GM13977 (cell line): ENCODE measurements around the gene MGMT.

ENCODE experiments used
- DNase-seq: peaks from one replicate; pipeline ENCODE4 v3.0.0; 2012; ENCODE audit warnings: low spot score
- in situ Hi-C: fragments of 300-500 bp; cut with MboI; formaldehyde crosslinking; loops from one replicate; pipeline ENCODE4 v1.12.0; 2022; ENCODE audit warnings: low sequenced_read_pairs, low pct_unique_long_range_greater_than_20kb, mixed read lengths, inconsistent platforms; ENCODE audit not compliant: unreplicated experiment
- TF ChIP-seq, protein P1 (sequence below): IDR thresholded peaks from 2 replicates; pipeline ENCODE4 v1.5.1; 2012; ENCODE audit warnings: mild to moderate bottlenecking, control low read depth; ENCODE audit not compliant: insufficient read depth; ENCODE audit errors: extremely low read depth, missing control alignments

Gene MGMT

DNA sequence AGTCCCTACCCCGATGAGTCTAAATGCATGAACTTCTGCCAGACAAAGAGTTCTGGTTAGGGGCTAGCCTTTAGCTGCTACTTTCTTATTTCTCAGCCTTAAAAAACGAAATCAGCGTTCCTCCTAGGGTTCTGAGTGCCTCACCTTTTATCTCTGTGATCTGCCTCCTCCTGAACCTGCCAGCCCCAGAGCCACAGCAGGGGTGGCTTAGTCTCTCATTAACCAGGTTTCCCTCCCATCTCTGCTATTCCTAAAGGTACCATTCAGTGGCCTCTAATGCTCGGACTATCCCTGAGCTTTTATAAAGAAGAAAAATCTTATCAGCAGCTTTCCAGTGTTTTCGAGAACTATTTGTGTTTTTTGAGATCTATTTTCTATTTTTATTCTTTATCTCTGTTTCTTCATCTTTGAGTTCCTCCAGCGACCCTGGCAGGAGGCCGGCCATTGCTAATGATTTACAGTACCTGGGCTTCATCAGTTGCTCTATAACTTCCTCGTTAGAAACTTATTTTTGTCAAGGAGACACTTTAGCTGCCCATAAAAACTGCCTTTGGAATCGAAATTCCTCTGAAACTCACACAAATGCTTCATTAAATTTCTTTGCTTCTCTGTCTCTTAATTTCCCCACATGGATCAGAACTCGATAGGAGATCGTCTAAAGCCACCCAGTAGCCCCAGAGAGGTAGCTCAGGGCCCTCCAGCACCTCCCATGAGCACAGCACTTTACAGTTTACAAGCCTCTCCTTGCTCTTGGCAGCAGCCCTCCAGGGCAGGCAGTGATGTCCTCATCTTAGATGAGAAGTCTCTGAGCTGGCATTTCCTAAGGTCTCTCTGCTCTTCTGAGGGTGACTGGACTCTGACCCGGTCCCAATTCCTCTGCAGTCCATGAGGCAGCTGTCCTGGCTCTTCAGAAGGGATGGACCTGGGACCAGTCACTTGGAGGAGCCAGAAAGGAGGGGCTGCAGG, 347.9 kb downstream of the MGMT start:
- DNase-seq, result no peak
- TF ChIP-seq, protein P1, sequence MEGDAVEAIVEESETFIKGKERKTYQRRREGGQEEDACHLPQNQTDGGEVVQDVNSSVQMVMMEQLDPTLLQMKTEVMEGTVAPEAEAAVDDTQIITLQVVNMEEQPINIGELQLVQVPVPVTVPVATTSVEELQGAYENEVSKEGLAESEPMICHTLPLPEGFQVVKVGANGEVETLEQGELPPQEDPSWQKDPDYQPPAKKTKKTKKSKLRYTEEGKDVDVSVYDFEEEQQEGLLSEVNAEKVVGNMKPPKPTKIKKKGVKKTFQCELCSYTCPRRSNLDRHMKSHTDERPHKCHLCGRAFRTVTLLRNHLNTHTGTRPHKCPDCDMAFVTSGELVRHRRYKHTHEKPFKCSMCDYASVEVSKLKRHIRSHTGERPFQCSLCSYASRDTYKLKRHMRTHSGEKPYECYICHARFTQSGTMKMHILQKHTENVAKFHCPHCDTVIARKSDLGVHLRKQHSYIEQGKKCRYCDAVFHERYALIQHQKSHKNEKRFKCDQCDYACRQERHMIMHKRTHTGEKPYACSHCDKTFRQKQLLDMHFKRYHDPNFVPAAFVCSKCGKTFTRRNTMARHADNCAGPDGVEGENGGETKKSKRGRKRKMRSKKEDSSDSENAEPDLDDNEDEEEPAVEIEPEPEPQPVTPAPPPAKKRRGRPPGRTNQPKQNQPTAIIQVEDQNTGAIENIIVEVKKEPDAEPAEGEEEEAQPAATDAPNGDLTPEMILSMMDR, result no peak
- in situ Hi-C loops, result no loop called here

DNA sequence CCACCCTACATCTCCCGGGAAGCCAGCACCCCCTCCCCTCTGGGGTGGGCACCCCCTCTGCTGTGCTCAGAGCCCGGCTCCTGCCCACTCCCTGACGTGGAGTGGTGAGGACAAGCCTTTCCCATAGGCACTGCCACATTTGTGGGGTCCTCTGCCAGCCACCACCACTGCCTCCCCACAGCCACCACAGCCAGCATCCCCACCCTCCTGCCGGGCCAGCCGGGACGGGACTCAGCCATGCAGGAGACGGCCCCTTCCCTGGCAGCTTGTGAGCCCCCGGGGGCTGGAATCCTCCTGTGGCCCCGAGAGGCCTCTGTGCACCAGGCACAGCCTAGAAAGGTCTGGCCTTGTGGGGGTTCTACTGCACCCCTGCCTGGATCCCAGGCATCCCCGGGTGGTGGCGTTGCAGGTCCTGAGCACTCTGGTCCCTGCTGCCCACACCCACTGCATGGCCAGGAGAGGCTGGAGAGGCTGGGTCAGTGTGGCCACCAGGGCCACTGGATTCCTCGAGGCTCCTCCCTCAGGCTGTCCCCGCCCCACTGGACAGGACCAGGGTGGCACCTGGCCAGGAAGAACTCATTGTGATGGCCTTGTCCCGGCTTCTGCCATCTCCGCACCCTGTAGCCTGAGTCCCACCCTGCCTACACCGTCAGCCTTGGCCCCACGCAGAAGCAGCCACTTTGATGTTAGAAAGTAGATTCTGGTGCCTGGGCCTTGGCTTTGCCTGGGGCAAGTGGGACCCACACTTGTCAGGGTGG, 349.0 kb downstream of the MGMT start:
- in situ Hi-C loops, result no loop called here
- TF ChIP-seq, protein P1, result no peak
- no peak for DNase-seq

GRCh38 chr10:129816656-129817045, 349.6 kb downstream of the MGMT start:
- TF ChIP-seq, protein P1, result no peak
- no peak for DNase-seq
- in situ Hi-C loops, result no loop called here
